GM18519 (cell line): ENCODE data around the gene FCRLA.
"Not testable (repeated sequence)": the region's sequence is repeated elsewhere in the genome, so short reads cannot be mapped to it uniquely, and the experiment has no call there.

Experiments used
- ATAC-seq: cut with Tn5 transposase; IDR thresholded peaks from one replicate; pipeline ENCODE4 v1.9.1; 2021; ENCODE audit warnings: mild to moderate bottlenecking, moderate library complexity; ENCODE audit not compliant: unreplicated experiment, low FRiP score

Gene FCRLA

DNA sequence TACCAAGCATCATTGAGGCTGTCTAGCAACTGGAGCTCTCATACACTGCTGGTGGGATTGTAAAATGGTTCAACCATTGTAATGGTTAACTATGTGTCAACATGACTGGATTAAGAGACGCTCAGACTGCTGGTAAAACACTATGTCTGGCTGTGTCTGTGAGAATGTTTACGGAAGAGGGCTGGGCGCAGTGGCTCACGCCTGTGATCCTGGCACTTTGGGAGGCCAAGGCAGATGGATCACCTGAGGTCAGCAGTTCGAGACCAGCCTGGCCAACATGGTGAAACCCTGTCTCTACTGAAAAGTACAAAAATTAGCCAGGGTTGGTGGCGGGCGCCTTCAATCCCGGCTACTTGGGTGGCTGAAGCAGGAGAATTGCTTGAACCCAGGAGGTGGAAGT lies 4.8 kb upstream of the FCRLA start:
- no peak for ATAC-seq

DNA sequence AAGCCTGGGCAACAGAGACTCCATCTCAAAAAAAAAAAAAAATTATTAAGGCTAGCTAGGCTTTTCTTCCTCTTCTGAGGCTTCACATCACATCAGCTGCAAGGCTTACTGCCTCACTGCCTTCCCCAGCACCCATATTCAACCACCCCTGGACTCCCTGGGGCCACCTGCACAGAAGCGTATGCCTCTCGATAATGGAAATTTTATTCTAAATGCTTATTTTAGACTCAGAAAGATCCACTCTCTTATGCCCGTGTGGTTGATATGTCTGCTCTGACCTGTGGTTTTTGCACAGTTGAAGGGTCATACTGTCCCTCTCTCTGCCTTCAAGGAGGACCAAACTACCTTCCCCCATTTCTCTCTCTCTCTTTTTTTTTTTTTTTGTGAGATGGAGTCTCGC lies 1.5 kb upstream of the FCRLA start:
- ATAC-seq: no peak

DNA sequence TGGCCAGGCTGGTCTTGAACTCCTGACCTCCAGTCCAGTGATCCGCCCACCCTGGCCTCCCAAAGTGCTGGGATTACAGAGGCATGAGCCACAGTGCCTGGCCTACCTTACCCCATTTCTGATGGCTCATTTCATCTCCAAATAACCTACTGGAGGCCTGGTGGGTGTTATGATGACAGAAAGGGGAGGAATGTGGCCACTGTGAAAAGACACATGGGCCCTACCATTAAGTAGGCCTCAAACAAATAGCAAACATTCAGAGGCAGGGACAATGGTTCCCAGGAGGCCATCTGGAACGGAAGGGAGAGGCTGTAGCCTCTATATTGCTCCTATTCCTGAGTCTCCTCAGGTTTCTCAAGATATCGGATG lies 932 bp upstream of the FCRLA start:
- no peak for ATAC-seq

DNA sequence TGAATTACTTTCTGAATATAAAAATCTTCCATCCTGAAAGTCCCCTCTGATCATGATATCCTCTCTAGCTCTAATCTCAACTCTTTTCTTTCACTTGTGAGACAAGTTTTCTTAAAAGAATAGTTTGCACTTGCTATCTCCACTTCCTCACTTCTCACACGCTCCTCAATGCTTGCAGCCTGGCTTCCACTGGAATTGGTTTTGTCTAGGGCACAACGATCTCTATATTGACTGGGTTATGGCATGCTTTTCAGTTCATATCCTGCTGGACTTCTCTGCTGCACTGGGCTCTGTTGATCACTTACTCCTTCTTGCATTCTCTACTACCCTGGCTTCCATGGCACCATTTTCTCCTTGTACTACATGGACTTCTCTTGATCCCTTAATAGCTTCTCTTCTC lies 474 bp downstream of the FCRLA start:
- ATAC-seq: no peak

DNA sequence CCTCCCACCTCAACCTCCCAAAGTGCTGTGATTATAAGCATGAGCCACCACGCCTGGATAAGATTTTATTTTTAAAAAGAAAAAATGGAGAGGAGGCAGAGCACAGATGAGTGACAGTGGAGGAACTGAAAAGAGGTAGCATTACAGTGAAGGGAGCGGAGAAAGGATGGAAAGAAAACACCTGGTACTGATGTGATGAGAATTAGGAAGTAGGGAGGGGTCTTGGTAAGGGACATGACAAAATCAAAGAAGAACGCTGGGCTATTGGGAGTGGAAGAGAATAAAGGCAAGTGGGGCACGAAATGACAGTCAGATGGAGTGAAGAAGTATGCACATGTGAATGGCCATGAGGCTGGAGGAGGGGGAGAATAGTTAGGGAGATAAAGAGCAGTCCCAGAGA lies 2.3 kb downstream of the FCRLA start:
- no peak for ATAC-seq

DNA sequence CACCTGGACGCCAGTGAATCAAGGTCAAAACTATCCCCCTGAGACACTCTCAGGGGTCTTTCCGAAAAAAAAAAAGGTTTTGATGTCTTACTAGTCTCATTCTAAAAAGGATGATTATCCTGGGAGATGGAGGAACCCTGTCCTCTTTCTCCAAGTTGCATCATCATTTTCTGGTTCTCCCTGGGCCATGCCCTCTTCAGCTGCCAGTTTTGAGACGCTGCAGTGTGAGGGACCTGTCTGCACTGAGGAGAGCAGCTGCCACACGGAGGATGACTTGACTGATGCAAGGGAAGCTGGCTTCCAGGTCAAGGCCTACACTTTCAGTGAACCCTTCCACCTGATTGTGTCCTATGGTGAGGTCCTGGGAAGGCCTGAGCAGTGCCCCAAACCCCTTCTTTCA lies 3.5 kb downstream of the FCRLA start:
- ATAC-seq: no peak

DNA sequence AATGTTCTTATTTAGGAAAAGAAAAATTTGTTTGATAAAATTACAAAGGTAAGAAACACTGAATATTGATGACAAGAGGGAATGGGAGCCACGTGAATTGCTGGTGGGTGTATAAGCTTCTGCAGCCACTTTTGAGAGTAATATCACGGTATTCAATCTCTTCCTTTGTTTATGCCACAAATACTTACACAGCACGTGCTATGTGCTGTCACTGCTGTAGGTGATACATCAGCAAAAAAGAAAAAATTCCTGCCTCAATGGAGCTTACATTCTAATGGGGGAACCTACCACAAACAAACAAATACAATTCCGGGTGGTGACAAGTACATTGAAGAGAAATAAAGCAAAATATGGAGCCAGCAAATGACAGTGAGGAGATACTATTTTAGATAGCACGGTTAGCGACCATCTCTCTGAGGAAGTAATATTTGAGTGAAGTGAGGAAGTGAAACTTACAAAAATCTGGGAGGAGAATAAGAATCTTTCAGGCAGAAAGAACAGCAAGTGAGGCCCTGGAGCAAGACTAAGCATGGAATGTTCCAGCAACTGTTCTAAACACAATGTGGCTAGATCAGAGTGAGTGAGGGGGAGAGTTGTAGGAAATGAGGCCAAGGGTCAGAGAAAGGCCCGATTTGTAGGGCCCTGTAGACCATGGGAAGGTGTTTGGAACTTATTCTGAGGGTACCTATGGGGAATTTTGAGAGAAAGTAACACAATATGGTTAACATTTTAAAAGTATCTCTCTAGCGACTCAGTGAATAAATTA lies 11.7 kb downstream of the FCRLA start:
- ATAC-seq: no peak

DNA sequence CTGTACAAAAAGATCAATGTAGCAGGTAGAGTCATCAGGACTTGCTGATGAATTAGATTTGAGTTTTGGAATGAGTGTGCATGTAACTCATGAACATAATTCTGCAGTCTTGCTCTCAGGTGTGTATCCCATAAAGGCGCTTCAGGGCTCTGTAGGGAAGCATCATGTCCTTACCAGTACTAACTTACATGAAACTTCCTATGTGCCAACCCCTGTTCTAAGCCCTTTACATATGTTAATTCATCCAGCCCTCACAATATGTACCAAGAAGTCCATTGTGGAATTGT lies 12.2 kb downstream of the FCRLA start:
- ATAC-seq: no peak

DNA sequence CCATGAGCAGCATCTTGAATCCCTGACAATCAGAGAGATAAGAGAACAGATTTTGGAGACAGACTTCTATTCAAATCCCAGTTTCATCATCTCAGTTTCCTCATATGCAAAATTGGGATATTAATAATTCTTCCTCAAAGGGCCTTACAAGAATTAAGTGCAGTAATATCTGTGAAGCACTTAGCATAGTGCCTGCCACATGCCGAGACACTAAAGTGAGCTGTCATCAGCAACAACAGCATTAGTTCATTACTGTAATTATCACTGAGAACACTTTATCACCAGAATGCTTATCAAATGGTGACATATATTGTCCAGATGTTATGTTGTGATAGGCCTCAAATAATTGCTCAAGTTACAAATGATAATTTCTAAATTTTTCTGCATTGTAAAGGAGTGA lies 13.4 kb downstream of the FCRLA start:
- no peak for ATAC-seq

DNA sequence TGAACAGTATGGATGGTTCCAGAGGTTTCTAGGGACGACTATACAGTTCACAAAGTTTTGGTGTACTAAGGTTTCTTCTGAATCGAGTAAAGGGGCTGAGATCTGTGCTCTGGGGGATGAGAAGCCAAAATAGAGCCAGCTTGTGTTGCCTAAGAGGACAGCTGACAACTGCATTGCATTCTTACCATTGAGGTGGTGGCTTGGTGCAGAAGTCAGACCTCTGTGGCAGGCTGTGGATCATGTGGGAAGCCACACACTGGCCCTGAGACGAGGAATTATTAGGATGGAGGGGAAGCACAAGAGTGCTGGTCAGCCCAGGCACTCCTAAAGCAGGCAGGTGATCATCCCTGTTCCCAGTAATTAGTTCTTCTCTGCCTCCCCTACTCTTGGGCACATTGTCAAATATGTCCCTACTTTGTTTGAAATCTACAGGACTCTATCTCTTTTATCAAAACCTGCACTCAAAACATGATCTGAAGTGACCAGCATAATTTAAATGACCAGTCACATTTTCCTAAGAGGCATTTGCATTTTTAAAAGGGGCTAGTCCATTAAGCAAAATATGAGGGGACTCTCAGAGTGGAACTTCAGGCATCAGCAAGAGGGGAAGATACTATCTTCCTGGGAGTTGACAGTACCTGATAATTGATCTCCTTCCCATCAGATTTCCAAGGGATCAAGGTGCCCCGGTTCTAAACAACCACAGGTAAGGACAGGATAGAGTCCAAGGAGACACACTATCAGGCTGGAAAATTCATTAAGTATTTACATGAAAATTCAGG lies 14.1 kb downstream of the FCRLA start, which contains the start of gene FCRLB:
Gene FCRLB, plus strand, starts transcription at position 589 of the 782 bp plus-strand sequence. CDS start 1,129 bp downstream, outside the sequence.
- no peak for ATAC-seq

DNA sequence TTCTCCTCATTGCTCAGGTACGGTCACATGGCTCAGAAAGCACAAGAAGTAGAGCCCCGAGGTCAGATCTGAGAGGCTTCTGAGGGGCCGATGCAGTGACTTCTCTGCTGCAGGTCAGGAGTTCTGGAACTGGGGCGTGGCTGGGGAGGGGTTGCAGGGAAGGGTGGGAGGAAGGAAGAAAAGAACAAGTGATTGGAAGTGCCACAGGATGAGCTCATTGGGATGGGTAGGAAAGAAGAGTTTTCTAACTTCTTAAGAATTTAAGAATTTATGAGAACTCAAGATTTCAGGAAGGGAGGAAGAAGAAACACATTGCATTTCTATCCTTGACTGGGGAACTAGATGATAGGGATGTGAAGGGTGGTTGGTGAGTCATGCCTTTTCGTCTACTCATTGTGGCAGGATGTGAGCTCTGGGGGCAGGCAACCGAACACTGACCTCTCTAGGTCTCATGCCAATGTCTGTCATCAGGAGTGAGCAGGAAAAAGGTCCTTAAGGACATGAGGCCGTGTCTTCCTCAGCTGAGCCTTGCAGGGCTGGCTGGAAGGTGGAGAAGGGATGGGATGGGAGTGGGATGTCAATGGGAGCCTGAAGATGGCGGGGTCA lies 14.8 kb downstream of the FCRLA start:
- no peak for ATAC-seq

DNA sequence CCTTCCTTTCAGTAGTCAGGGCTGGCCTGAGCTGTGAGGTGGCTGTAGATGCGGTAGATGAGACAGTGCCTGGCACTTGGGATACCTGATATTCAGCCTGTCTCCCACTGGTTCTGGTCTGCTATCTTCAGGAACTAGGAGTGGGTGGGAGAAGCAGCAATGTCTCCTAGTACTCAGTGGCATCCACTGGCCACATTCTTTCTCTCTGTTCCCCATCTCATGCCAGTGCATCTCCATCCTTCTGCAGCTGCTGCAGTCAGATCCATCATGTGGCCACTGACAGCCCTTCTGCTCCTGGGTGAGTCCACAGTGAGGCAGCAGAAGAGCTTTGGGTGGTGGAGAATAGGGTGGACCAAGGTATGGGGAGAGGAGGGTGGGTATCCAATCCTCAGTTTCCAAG lies 15.4 kb downstream of the FCRLA start:
- no peak for ATAC-seq

DNA sequence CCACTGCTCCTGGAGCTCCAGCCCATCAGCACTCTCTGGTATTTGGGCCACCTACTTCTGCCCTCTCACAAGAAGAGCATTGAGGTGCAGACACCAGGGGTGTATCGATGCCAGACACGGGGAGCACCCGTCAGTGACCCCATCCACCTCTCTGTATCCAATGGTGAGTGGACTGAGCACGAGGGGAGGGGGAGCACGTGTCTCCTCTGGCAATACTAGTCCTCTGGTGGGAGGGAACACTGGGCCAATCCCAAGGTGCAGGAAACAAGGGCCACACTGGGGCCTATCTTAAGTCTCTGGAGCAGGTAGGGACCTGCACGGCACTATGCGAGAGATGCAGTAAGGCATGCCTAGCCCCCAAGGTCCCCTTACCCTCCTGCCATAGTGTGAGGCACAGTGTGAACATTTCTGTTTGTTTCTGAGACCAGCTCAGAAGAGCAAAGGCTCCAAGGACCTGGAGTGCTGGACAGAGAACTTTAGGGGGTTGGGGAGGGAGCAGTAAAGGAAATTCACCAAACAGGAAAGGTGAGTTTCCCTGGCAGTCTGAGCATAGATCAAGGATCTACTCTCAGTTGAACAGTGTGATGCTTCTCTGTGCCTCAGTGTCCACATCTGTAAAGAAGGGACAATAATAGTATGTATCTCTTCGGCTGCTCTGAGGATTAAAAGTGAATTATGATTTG lies 16.6 kb downstream of the FCRLA start:
- no peak for ATAC-seq

DNA sequence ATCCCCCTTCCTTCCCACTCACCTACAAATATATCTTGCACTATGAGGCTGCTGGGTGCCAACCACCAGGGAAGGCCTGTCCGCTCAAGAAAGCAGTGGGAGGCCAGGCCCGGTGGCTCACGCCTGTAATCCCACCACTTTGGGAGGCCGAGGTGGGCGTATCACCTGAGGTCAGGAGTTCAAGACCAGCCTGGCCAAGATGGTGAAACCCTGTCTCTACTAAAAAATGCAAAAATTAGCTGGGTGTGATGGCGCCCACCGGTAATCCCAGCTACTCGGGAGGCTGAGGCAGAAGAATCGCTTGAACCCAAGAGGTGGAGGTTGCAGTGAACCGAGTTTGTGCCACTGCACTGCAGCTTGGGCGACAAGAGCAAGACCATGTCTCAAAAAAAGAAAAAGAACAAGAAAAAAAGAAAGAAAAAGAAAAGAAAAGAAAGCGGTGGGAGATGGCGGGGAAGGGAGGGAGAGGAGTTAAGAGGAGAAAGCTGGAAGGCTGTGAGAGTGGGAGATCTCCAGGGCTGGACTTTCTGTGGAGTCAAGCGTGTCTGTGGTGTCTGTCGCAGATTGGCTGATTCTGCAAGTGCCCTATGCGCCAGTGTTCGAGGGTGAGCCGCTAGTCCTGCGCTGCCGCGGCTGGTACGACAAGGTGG lies 18.4 kb downstream of the FCRLA start:
- ATAC-seq: not testable (repeated sequence)

DNA sequence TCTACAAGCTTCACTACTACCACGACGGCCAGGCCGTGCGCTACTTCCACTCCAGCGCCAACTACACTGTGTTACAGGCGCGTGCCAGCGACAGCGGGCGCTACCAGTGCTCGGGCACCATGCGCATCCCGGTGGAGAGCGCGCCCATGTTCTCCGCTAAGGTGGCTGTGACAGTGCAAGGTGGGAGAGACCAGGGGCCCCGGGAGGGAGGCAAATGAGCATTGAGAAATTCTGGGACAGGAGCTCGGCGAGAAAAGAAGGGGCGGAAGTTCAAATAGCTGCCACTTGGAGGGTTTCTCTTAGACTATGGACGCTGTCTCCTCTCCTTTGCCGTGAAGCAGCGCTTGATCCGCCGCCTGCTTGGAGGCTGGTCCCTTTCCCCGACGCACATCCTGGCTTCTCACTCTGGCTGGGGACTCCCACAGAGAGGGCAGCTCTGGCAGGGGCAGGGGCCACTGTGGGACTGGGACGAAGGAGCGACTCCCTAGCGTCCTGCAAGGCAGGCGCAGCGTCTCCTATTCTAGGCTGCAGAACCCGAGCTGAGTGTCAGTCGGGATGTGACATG lies 19.0 kb downstream of the FCRLA start:
- ATAC-seq: no peak

DNA sequence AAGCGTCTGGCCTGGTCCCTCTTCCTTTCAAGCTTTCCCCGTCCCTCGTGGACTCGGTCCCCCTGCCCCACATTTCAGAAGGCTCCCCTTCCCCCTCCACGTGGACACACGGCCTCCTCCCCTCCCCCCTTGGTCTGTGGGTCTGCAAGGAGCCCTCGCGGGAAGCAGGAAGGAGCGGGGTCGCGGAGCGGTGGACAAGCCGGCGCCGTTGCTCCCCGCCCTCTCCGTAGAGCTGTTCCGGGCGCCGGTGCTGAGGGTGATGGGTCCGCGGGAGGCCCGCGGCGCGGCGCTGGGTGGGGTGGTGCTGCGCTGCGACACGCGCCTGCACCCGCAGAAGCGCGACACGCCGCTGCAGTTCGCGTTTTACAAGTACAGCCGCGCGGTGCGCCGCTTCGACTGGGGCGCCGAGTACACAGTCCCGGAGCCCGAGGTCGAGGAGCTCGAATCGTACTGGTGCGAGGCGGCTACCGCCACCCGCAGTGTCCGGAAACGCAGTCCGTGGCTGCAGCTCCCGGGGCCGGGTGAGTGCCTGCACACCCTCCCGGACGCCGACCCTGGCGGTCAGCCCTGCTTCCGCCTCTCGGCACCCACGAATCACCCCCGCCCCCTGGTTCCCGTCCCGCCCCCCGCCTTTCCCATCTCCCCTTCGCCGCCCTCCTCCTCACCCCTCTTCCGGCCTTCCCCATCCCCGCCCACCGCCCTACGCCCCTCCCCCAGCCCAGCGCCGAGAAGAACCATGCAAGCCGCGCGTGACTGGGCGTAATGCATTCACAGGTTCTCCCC lies 19.6 kb downstream of the FCRLA start:
- ATAC-seq: no peak

DNA sequence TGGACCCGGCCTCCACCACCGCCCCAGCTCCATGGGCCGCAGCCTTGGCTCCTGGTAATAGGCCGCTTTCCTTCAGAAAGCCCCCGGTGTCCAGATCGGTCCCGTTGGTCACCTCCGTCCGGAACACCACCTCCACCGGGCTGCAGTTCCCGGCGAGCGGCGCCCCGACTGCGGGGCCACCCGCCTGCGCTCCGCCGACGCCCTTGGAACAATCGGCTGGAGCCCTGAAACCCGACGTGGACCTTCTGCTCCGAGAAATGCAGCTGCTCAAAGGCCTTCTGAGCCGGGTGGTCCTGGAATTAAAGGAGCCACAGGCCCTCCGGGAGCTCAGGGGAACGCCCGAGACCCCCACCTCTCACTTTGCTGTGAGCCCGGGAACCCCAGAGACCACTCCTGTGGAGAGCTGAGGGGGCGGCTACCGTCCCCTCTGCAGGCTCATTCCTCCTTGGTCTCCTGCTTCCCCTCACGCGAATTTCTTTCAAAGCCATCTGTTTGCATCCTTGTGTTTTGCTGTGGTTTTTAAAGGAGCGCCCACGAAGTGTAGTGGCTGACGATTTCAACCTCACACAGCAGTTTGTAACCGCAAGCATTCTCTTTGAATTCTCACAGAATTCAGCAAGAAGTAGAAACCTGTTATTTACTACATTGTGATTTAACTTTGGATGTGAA lies 20.4 kb downstream of the FCRLA start:
- no peak for ATAC-seq

DNA sequence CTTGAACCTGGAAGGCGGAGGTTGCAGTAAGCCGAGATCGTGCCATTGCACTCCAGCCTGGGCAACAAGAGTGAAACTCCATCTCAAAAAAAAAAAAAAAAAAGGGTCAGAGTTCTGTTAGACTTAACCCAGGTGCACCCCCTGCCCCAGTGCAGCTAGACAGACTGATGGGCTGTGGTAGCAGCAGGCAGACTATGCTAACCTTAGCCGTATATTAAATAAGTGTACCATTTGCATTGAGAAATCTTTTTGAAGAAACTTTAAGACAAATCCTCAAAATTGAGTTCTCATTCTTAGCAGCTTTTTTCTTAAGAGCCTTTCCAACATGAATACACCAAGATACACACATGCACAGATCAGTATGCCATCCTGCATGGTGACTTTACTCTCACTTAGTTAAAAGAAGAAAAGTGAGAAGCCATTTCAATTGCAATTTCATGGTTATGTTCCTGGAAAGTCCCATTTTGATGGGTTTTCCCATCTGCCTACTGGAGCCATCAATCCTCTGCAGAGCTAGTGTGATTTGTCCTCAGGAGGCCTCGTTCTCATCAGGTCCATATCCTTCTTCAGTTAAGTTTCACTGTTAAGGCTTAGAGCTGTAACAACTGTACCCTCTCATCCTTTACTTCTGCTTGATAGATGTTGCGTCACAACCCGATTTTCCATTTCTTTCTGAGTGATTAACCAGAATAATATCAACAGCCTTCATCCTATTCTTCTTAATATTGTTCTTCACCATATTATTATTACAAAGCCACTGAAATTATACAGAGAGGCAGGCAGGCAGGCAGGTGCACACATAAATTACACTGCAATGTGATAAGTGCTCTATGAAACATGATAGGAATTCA lies 21.6 kb downstream of the FCRLA start:
- ATAC-seq: no peak
